Small intestine (tissue), 7 donors: ENCODE data around the gene MARK4. TPM values are rescaled to one million over a fixed set of nuclear protein-coding genes. Genes with fewer than 3 reads are reported as not detected.

Source experiments
- DNase-seq, 2 donors: peaks; one replicate each; pipeline versions ENCODE4 v3.0.0 to v3.0.0-alpha.2; 2013
- FAIRE-seq: peaks from 2 replicates; lab custom pipeline; 2012; peaks lifted over from hg19 to GRCh38; lab: Jason Lieb, UNC
- H3K27ac ChIP-seq, 3 donors: one replicate each; pipeline ENCODE4 v1.5.1; 2013; ENCODE audit warnings: low read length in 2 of 3, mild to moderate bottlenecking in 2 of 3, control low read depth in 1 of 3, inconsistent platforms in 1 of 3, low read depth in 1 of 3, moderate library complexity in 1 of 3
- H3K27me3 ChIP-seq, 3 donors: one replicate each; pipeline ENCODE4 v1.6.1; 2013; ENCODE audit warnings: low read length in 3 of 3, inconsistent platforms in 1 of 3; ENCODE audit not compliant: control insufficient read depth in 3 of 3, insufficient read depth in 3 of 3
- H3K36me3 ChIP-seq, 3 donors: one replicate each; pipeline ENCODE4 v1.6.1; 2013; ENCODE audit warnings: low read length in 3 of 3, inconsistent platforms in 1 of 3, low read depth in 1 of 3, mild to moderate bottlenecking in 1 of 3, moderate library complexity in 1 of 3; ENCODE audit not compliant: control insufficient read depth in 3 of 3, insufficient read depth in 2 of 3
- H3K4me1 ChIP-seq, 3 donors: one replicate each; pipeline ENCODE4 v1.6.1; 2013; ENCODE audit warnings: low read length in 2 of 3, inconsistent platforms in 1 of 3, low read depth in 1 of 3, mild to moderate bottlenecking in 1 of 3, moderate library complexity in 1 of 3; ENCODE audit not compliant: control insufficient read depth in 3 of 3, insufficient read depth in 2 of 3
- H3K4me3 ChIP-seq, 3 donors: one replicate each; pipeline ENCODE4 v1.5.1; 2013; ENCODE audit warnings: low read length in 3 of 3, control low read depth in 1 of 3, inconsistent platforms in 1 of 3, low read depth in 1 of 3, mild to moderate bottlenecking in 1 of 3, moderate library complexity in 1 of 3
- H3K9me3 ChIP-seq, 2 donors: one replicate each; pipeline ENCODE4 v1.6.1; 2013; ENCODE audit warnings: low read depth in 1 of 2, low read length in 1 of 2; ENCODE audit not compliant: control insufficient read depth in 2 of 2, insufficient read depth in 1 of 2
- WGBS, 3 donors: extraction: QIAGEN DNeasy Blood & Tissue Kit; methylation state at CpG; one replicate each; pipeline ENCODE4 v1.1.7; 2013; 5-methylcytosine and 5-hydroxymethylcytosine counted together
- polyA plus RNA-seq, 4 donors: library from polyadenylated mRNA; stranded (reverse) in 3 of 4; unstranded in 1 of 4; fragments of 200-250 nt in 3 of 4; fragments of 120-200 nt in 1 of 4; gene quantifications; one replicate each; pipeline versions ENCODE4 v1.2.1 to v1.2.3, GENCODE V29; 2013
- donor health status: healthy with polysubstance abuse.
- donor health status: control.
- donor health status: control.
- donor health status: Bipolar disorder and iron deficiency.
- donor health status: healthy.

MARK4 gene
- polyA plus RNA-seq, 4 donors = 5.1 to 14.2 (median 7.7) TPM

DNA sequence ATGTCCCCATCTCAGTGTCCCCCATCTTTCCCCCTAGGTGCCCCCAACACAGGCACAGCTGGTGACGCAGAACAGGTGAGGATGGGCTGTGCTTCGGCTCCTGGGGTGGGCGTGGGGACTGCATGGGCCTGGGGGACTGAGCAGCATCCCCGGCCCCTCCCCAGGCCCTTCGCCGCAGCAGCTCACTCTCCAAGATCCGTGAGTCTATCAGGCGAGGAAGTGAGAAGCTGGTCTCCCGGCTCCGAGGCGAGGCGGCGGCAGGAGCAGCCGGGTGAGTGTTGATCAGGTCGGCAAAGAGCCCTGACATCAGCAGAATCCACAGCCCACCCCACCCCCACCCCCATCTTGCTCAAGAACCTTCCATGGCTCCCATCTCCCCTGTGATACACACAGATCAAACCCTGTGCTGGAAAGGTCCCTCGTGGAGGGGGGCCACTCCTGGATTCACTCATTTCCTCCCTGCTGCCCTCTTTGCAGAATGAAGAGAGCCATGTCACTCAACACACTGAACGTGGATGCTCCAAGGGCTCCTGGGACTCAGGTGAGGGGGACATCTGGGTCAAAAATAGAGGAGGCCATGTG, 99.5 kb downstream of the MARK4 start:
- H3K27ac ChIP-seq = no peak overlapping the region
- H3K4me1 ChIP-seq = no peaks in the 10 kb centered on the region
- no peak overlapping the region for H3K4me3 ChIP-seq
- FAIRE-seq = no peak
- no peak for DNase-seq
- peaks cover 0 to 3% of the 10 kb centered on the region in 2 donors for H3K9me3 ChIP-seq
- peaks cover 0 to 60% (median 6%) of the 10 kb centered on the region in 3 donors for H3K36me3 ChIP-seq
- peaks cover 0 to 21% (median 0%) of the 10 kb centered on the region in 3 donors for H3K27me3 ChIP-seq
- WGBS, 3 donors = 85 to 90% (median 89%) methylated on average over 17 of the region's 17 CpGs

DNA sequence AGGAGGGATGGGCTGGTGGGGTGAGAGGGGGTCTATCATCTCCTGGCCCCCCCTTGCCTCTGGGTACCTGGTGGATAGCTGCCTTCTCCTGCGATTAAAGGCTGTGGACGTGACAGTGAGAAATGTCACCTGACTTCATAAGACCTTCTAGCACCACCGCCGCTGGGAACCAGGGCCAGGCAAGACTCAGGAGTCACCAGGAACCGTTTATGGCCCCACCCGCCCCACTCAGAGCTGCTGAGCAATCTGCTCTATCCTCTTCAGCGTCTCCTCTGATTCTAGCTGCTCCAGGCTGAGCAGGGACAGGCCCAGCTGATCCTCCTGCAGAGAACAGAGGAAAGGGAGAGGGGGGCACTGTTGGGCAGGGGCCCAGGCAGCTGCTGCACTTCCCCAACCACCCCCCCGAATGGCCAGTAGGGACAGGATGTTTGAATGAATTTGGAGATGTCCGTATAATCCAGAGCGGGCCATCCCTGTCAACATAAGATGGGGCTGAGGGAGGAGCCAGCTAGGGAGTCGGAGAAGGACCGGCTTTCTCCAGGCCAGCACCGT, 100.4 kb downstream of the MARK4 start:
- no peak overlapping the region for H3K4me3 ChIP-seq
- FAIRE-seq = no peak
- H3K4me1 ChIP-seq = no peaks in the 10 kb centered on the region
- no peak for DNase-seq
- H3K27ac ChIP-seq = no peak overlapping the region
- H3K9me3 ChIP-seq = peaks cover 0 to 3% of the 10 kb centered on the region in 2 donors
- peaks cover 0 to 12% (median 0%) of the 10 kb centered on the region in 3 donors for H3K27me3 ChIP-seq
- 79 to 80% (median 79%) methylated on average over 13 of the region's 13 CpGs for WGBS, 3 donors
- H3K36me3 ChIP-seq = peaks cover 0 to 68% (median 6%) of the 10 kb centered on the region in 3 donors

DNA sequence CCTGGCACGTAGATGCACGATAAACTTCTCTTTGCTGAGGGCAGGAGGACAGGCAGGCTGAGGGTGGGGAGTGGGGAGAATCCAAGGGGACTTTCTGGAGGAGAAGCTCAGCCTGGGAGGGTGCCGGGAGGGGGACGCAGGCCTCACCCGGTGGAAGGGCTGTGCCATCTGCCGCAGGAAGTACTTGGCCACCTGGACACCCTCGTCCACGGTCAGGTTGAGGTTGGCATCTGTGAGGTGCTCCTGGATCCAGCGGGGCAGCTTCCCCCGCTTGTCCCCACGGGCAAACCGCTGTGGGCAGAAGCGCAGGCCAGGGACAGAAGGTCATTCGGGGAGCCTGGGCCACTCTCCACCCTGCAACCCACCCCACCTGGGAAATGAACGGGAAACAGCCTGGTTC, 101.0 kb downstream of the MARK4 start:
- Histone ChIP-seq H3K9me3 (peaks cover 0 to 3% of the 10 kb centered on the region in 2 donors), H3K4me3 (no peak overlapping the region), H3K27ac (no peak overlapping the region), H3K36me3 (peaks cover 0 to 74% (median 6%) of the 10 kb centered on the region in 3 donors), H3K4me1 (no peaks in the 10 kb centered on the region), H3K27me3 (peaks cover 0 to 7% (median 0%) of the 10 kb centered on the region in 3 donors)
- DNase-seq (no peak), FAIRE-seq (no peak)
- WGBS, 3 donors = 87 to 89% (median 89%) methylated on average over 12 to 15 of the region's 15 CpGs

DNA sequence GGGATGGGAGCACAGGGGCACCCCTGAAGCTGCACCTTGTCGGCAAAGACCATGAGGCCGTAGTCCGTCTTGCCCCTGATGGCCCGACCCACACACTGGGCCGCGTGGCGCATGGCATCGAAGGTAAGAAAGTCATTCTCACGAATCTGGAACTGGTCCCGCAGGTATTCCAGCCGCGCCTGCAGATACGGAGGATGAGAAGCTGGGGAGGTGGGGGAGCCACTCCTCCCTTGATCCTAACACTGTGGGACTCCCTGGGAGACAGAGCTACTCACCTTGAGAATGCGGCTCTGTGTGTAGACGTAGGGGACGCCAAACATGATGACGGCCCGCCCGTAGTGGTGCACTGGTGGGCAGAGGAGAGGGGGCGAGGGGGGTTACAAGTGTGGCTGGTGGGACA, 101.4 kb downstream of the MARK4 start:
- FAIRE-seq = no peak
- H3K27me3 ChIP-seq = peaks cover 0 to 3% (median 0%) of the 10 kb centered on the region in 3 donors
- no peak overlapping the region for H3K4me3 ChIP-seq
- no peak for DNase-seq
- no peaks in the 10 kb centered on the region for H3K4me1 ChIP-seq
- H3K9me3 ChIP-seq = peaks cover 0 to 3% of the 10 kb centered on the region in 2 donors
- H3K27ac ChIP-seq = no peak overlapping the region
- H3K36me3 ChIP-seq = peaks cover 0 to 78% (median 6%) of the 10 kb centered on the region in 3 donors
- WGBS, 3 donors = 88 to 93% (median 92%) methylated on average over 16 to 20 of the region's 20 CpGs

DNA sequence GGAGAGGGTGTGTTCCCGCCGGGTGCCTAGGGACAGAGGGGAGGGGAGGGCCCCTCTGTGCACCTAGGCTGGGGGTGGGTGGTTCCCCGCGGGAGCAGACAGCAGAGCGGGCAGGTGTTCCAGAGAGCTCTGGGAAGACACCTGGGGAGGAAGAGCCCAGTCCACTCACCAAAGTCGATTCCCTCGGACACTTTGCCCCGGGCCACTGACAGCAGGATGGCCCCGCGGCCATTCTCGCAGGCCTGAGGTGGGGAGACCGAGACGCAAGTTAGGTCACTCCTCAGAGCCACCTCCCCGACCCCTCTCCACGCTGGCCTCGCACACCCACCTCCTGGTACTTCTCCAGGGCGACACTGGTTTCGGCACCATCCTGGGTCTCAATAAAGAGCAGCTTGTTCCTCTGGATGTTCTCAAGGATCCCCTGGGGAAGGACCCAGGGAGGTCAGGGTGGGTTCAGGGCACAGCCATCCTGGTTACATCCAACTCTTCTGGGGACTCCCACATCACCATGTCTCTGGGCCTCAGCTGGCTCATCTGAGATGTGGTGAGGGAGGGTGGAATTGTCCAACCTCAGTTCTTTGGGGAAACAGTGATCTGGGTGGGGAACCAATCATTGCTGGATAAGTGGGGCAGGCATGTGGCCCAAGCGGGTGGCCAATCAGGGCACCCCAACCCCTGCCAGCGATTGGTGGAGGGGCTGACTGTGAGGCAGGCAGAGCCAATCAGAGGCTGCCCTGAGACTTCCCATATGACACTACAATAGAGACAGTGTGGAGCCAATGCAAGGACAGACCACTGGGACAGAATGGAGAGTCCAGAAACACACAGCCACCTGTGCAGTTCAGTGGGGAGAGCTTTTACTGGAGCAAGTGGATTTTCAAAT, 102.1 kb downstream of the MARK4 start:
- DNase-seq (no peak), FAIRE-seq (no peak)
- 90 to 94% (median 93%) methylated on average over 19 to 20 of the region's 20 CpGs for WGBS, 3 donors
- Histone ChIP-seq H3K27me3 (no peaks in the 10 kb centered on the region), H3K9me3 (peaks cover 0 to 3% of the 10 kb centered on the region in 2 donors), H3K4me3 (no peak overlapping the region), H3K27ac (no peak overlapping the region), H3K36me3 (peaks cover 0 to 83% (median 6%) of the 10 kb centered on the region in 3 donors), H3K4me1 (no peaks in the 10 kb centered on the region)

DNA sequence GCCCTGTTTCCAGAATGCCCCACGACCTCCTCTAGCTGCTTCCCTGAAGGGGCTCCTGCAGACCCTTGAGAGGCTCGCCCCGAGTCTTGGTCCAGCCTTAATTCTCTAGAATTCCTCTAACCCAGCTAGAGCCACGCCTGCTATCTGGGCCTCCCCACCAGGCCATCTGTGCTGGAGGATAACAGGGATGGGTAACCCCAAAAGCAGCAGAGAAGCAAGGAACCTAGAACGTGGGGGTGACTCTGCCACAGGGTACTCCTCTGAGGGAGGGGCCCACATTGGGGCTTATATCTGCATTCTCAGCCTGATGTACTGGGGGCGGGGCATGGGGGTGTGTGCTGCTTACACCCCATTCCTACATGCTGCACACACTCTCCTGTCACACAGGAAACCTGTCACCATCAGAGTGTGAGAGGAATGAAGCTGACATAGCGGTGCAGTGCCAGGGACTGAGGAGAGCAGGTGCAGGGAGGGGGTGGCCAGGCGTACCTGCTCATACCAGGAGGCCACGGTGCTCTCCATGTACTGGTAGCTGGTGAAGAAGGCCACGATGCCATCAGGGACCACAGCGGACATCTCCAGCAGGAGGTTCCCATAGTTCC, 103.3 kb downstream of the MARK4 start:
- Histone ChIP-seq H3K27me3 (no peaks in the 10 kb centered on the region), H3K27ac (no peak overlapping the region), H3K36me3 (peaks cover 0 to 90% (median 6%) of the 10 kb centered on the region in 3 donors), H3K4me1 (no peaks in the 10 kb centered on the region), H3K9me3 (peaks cover 0 to 3% of the 10 kb centered on the region in 2 donors), H3K4me3 (no peak overlapping the region)
- WGBS, 3 donors = 92 to 95% (median 93%) methylated on average over 11 of the region's 11 CpGs
- no peak for FAIRE-seq
- no peak for DNase-seq
